ENCODE data around the gene SPATA9. TPM values are rescaled to one million over a fixed set of nuclear protein-coding genes. Genes with fewer than 3 reads are reported as not detected.
"Not testable (repeated sequence)": the region's sequence is repeated elsewhere in the genome, so short reads cannot be mapped to it uniquely, and the experiment has no call there.

Gene SPATA9
- total RNA-seq, 1 experiment from 2014 or later, result 0.34 TPM

GRCh38 chr5:95717439-95717838, 34.6 kb upstream of the SPATA9 start:
- Mint-ChIP-seq H3K4me1 (ENCODE audit: low read depth, unreplicated experiment) (peaks cover 34% of the 10 kb centered on the region), H3K4me3 (ENCODE audit: unreplicated experiment) (no peak overlapping the region), H3K27me3 (ENCODE audit: insufficient read depth, unreplicated experiment) (no peaks in the 10 kb centered on the region), H3K9me3 (ENCODE audit: unreplicated experiment) (peaks cover 12% of the 10 kb centered on the region), H3K27ac (ENCODE audit: unreplicated experiment) (no peak overlapping the region), H3K36me3 (ENCODE audit: insufficient read depth, unreplicated experiment) (peaks cover 9% of the 10 kb centered on the region)
- Histone ChIP-seq H3K9me3 (no peaks in the 10 kb centered on the region), H3K4me1 (peaks cover 47% of the 10 kb centered on the region), H3K27me3 (replicated peaks; ENCODE audit: control insufficient read depth, insufficient read depth, low read length) (no peaks in the 10 kb centered on the region), H3K4me3 (ENCODE audit: low read depth, low read length) (no peak overlapping the region), H3K36me3 (ENCODE audit: control insufficient read depth, insufficient read depth, low read length) (peaks cover 1% of the 10 kb centered on the region; the same call in 1 of the 2 replicates)
- no peak for DNase-seq
- no peak for TF ChIP-seq CTCF (IDR thresholded peaks at IDR 0.05; ENCODE audit: insufficient read depth in 1 of 2, low read depth in 1 of 2, low read length in 1 of 2, severe bottlenecking in 1 of 2, unreplicated experiment in 1 of 2)
- CTCF ChIA-PET, result no interaction called here
- no TSS peak for BruUV-seq (replicated peaks)
- intact Hi-C loops (cut with micrococcal nuclease; ENCODE audit: unreplicated experiment), result no loop called here
- POLR2A ChIA-PET, result no interaction called here

GRCh38 chr5:95715799-95716461, 33.1 kb upstream of the SPATA9 start:
- peak overlapping the region; percentile 50 for H3K27ac Mint-ChIP-seq (ENCODE audit: unreplicated experiment)
- Histone ChIP-seq H3K4me1 (peaks cover 62% of the 10 kb centered on the region), H3K4me3 (ENCODE audit: low read depth, low read length) (no peak overlapping the region), H3K9me3 (no peaks in the 10 kb centered on the region), H3K27me3 (replicated peaks; ENCODE audit: control insufficient read depth, insufficient read depth, low read length) (no peaks in the 10 kb centered on the region), H3K36me3 (ENCODE audit: control insufficient read depth, insufficient read depth, low read length) (peaks cover 1% of the 10 kb centered on the region; the same call in 1 of the 2 replicates)
- no peaks in the 10 kb centered on the region for H3K27me3 Mint-ChIP-seq (ENCODE audit: insufficient read depth, unreplicated experiment)
- ChIA-PET POLR2A (interaction anchor here (1.1 kb wide), 1 partner anchor 12 kb away, joined by 8 read pairs; no protein-coding TSS in a partner anchor), CTCF (no interaction called here)
- no peak for DNase-seq
- BruUV-seq (replicated peaks), result no TSS peak
- H3K36me3 Mint-ChIP-seq (ENCODE audit: insufficient read depth, unreplicated experiment), result peaks cover 19% of the 10 kb centered on the region
- H3K4me3 Mint-ChIP-seq (ENCODE audit: unreplicated experiment), result no peak overlapping the region
- H3K9me3 Mint-ChIP-seq (ENCODE audit: unreplicated experiment), result peaks cover 12% of the 10 kb centered on the region
- TF ChIP-seq CTCF (IDR thresholded peaks at IDR 0.05; ENCODE audit: insufficient read depth in 1 of 2, low read depth in 1 of 2, low read length in 1 of 2, severe bottlenecking in 1 of 2, unreplicated experiment in 1 of 2), result no peak
- H3K4me1 Mint-ChIP-seq (ENCODE audit: low read depth, unreplicated experiment), result peaks cover 39% of the 10 kb centered on the region
- intact Hi-C loops (cut with micrococcal nuclease; ENCODE audit: unreplicated experiment), result no loop called here

- Mint-ChIP-seq H3K9me3 (ENCODE audit: unreplicated experiment) (peaks cover 12% of the 10 kb centered on the region), H3K36me3 (ENCODE audit: insufficient read depth, unreplicated experiment) (peaks cover 19% of the 10 kb centered on the region), H3K27me3 (ENCODE audit: insufficient read depth, unreplicated experiment) (no peaks in the 10 kb centered on the region), H3K4me3 (ENCODE audit: unreplicated experiment) (peak overlapping the region; percentile 27), H3K4me1 (ENCODE audit: low read depth, unreplicated experiment) (peaks cover 39% of the 10 kb centered on the region), H3K27ac (ENCODE audit: unreplicated experiment) (peak overlapping the region; percentile 16)
- intact Hi-C loops (cut with micrococcal nuclease; ENCODE audit: unreplicated experiment), result loop anchor here (1.0 to 2.0 kb wide), 2 partner anchors 8 to 15 kb away; no protein-coding TSS in a partner anchor
- no peaks in the 10 kb centered on the region for H3K9me3 ChIP-seq
- ChIA-PET CTCF (no interaction called here), POLR2A (no interaction called here)
- no peak overlapping the region for H3K4me3 ChIP-seq (ENCODE audit: low read depth, low read length)
- no peak for TF ChIP-seq CTCF (IDR thresholded peaks at IDR 0.05; ENCODE audit: insufficient read depth in 1 of 2, low read depth in 1 of 2, low read length in 1 of 2, severe bottlenecking in 1 of 2, unreplicated experiment in 1 of 2)
- DNase-seq, result peak in 1 of 2 experiments; percentile 27
- H3K27me3 ChIP-seq (replicated peaks; ENCODE audit: control insufficient read depth, insufficient read depth, low read length), result no peaks in the 10 kb centered on the region
- H3K36me3 ChIP-seq (ENCODE audit: control insufficient read depth, insufficient read depth, low read length), result peaks cover 1% of the 10 kb centered on the region; the same call in 1 of the 2 replicates
- BruUV-seq (replicated peaks), result TSS peak; percentile 64
- peaks cover 70% of the 10 kb centered on the region for H3K4me1 ChIP-seq
Measured at GRCh38 chr5:95713960-95714710, 31.3 kb upstream of the SPATA9 start.

GRCh38 chr5:95713246-95713645, 30.5 kb upstream of the SPATA9 start:
- H3K4me3 Mint-ChIP-seq (ENCODE audit: unreplicated experiment), result peak overlapping the region; percentile 22

More at GRCh38 chr5:95713246-95713645, 30.5 kb upstream of the SPATA9 start:
- H3K27me3 ChIP-seq (replicated peaks; ENCODE audit: control insufficient read depth, insufficient read depth, low read length); H3K9me3 ChIP-seq; H3K4me3 ChIP-seq (ENCODE audit: low read depth, low read length); CTCF ChIA-PET; BruUV-seq (replicated peaks); H3K36me3 ChIP-seq (ENCODE audit: control insufficient read depth, insufficient read depth, low read length); POLR2A ChIA-PET; H3K27me3 Mint-ChIP-seq (ENCODE audit: insufficient read depth, unreplicated experiment): not testable (repeated sequence)
- peak in 1 of 2 experiments; percentile 51 for DNase-seq
- H3K36me3 Mint-ChIP-seq (ENCODE audit: insufficient read depth, unreplicated experiment), result peaks cover 19% of the 10 kb centered on the region
- H3K9me3 Mint-ChIP-seq (ENCODE audit: unreplicated experiment), result peaks cover 12% of the 10 kb centered on the region
- peaks cover 46% of the 10 kb centered on the region for H3K4me1 Mint-ChIP-seq (ENCODE audit: low read depth, unreplicated experiment)
- intact Hi-C loops (cut with micrococcal nuclease; ENCODE audit: unreplicated experiment), result loop anchor here (2.0 kb wide), 1 partner anchor 14 kb away; no protein-coding TSS in a partner anchor
- peak overlapping the region; percentile 72 for H3K27ac Mint-ChIP-seq (ENCODE audit: unreplicated experiment)
- peaks cover 68% of the 10 kb centered on the region for H3K4me1 ChIP-seq

Measured in Caco-2 (cell line).